Skeletal muscle satellite cell (primary cell): ENCODE measurements around the gene PCAT7. TPM values are rescaled to one million over a fixed set of nuclear protein-coding genes. Genes with fewer than 3 reads are reported as not detected.

ENCODE experiments used
- H3K27me3 ChIP-seq: 2 replicates; pipeline ENCODE4 v1.7.0; 2013; ENCODE audit warnings: low read length; ENCODE audit not compliant: control insufficient read depth, insufficient read depth
- H3K36me3 ChIP-seq: 2 replicates; pipeline ENCODE4 v1.7.0; 2013; ENCODE audit warnings: mild to moderate bottlenecking, control low read depth, low read length; ENCODE audit not compliant: insufficient read depth
- H3K4me1 ChIP-seq: 2 replicates; pipeline ENCODE4 v1.7.0; 2013; ENCODE audit warnings: low read length; ENCODE audit not compliant: control insufficient read depth, insufficient read depth
- H3K4me2 ChIP-seq: 2 replicates; pipeline ENCODE4 v1.7.0; 2013; ENCODE audit warnings: mild to moderate bottlenecking, low read length
- H3K4me3 ChIP-seq: 2 replicates; pipeline ENCODE4 v1.7.0; 2013; ENCODE audit warnings: low read length
- H3K9ac ChIP-seq: 2 replicates; pipeline ENCODE4 v1.7.0; 2013; ENCODE audit warnings: mild to moderate bottlenecking, low read depth, low read length, moderate library complexity
- H3K9me3 ChIP-seq: replicated peaks from 2 replicates; pipeline ENCODE4 v1.7.0; 2013; ENCODE audit warnings: mild to moderate bottlenecking, control low read depth, low read length
- small RNA-seq: library from RNA; depleted of rRNA; stranded (forward); fragments of <200 nt; gene quantifications from one replicate; pipeline ENCODE3, GENCODE V24; 2012

Gene PCAT7

DNA sequence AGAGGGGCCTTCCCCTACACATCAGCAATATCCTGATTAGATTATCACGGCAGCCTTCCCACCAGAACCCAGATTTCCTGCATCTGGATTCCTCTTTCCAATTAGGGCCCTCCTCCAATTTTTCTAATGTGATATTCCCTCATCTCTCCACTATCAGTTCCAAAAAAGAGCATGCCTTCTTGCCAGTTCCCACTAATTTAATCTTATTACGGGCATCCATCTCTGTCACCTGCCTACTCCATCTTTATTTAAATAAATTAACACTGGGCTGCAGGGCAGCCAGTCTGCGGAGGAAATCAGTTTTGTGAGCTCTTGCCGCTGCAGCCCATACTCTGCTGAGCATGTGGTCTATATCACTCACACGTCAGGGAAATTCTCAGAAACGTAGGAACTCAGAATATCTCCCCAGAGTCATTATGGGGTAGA, 55.3 kb downstream of the PCAT7 start:
- no peak overlapping the region for H3K9ac ChIP-seq
- H3K4me1 ChIP-seq = no peaks in the 10 kb centered on the region
- H3K9me3 ChIP-seq = no peaks in the 10 kb centered on the region
- no peak overlapping the region for H3K4me2 ChIP-seq
- peaks cover 44% of the 10 kb centered on the region for H3K27me3 ChIP-seq
- H3K36me3 ChIP-seq = no peaks in the 10 kb centered on the region
- no peak overlapping the region for H3K4me3 ChIP-seq

DNA sequence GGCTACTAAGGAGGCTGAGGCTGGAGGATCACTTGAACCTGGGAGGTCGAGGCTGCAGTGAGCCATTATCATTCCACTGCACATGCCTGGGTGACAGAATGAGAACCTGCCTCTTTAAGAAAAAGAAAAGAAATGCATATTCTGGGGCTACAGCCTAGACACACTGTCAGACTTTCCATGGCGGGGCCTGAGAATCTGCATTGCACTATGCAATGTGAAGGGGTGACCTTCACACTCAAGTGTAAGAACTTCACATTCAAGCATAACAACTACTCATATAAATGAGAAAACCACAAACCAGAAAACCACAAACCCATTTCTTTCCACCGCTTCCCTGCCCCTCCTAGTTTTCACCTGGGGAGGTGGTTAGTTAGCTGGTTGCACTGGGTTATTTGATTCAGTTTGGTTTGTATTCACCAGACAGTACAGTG, 56.8 kb downstream of the PCAT7 start:
- Histone ChIP-seq H3K36me3 (no peaks in the 10 kb centered on the region), H3K9ac (no peak overlapping the region), H3K27me3 (peaks cover 31% of the 10 kb centered on the region), H3K9me3 (no peaks in the 10 kb centered on the region), H3K4me2 (no peak overlapping the region), H3K4me3 (no peak overlapping the region), H3K4me1 (no peaks in the 10 kb centered on the region)

DNA sequence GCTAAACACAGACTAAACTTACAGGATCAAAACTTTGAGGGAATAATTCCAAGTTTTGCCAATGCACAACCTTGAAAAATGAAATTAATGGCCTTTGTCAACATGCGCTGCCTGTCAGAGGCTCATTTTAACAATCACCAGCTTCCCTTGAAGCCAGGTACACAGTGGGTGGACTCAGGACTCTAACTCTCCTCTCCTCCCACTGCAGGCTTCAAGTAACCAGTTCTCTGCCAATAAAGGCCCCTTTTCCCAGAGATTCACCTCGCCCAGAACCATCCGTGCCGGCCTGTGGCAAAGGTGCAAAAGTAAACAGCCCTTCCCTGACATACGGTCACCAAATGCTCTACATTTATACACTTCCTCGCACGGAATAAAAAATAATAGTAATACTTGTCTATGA, 57.2 kb downstream of the PCAT7 start:
- no peaks in the 10 kb centered on the region for H3K4me1 ChIP-seq
- no peak overlapping the region for H3K4me2 ChIP-seq
- H3K9ac ChIP-seq = no peak overlapping the region
- no peaks in the 10 kb centered on the region for H3K36me3 ChIP-seq
- H3K27me3 ChIP-seq = peaks cover 27% of the 10 kb centered on the region
- H3K4me3 ChIP-seq = no peak overlapping the region
- H3K9me3 ChIP-seq = no peaks in the 10 kb centered on the region

DNA sequence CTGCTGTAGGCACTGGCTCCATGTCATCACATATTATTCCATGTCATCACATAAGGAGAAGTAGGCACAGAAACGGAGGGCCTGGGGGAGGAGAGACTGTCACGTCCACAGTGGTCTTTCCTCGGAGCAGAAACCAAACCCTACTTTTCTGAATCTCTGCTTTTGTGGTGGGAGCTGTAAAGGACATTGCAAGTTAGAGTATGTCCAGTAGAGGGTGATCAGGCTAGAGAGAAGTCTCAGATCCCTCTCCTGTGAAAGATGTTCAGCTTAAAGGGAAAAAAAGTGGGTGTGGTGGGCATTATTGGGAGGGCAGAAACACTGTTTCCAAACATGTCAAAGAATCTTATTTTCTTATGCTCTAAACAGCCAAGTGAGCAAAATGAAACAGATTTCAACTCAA, 58.1 kb downstream of the PCAT7 start:
- Histone ChIP-seq H3K27me3 (peaks cover 29% of the 10 kb centered on the region), H3K9ac (no peak overlapping the region), H3K4me2 (no peak overlapping the region), H3K36me3 (no peaks in the 10 kb centered on the region), H3K9me3 (no peaks in the 10 kb centered on the region), H3K4me1 (no peaks in the 10 kb centered on the region), H3K4me3 (no peak overlapping the region)

DNA sequence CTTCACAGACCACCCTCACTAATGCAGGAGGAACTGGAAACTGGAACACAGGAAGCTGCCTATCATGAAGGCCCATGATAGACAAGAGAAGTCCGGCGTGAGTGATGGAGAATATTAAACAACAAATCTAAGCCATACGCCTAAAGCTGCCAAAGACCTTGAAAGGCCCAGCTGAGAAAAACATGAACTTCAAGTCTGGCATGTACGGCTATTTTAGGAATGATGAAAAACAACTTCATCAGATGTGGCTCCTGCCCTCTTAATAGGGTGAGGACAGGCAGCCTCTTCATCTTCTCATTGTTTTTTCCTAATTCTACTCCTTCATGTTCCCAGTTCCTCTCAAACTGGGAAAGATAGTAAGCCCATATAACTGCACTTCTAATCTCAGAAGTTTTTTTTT, 64.1 kb downstream of the PCAT7 start:
- Histone ChIP-seq H3K27me3 (peaks cover 29% of the 10 kb centered on the region), H3K9me3 (no peaks in the 10 kb centered on the region), H3K4me2 (no peak overlapping the region), H3K4me1 (no peaks in the 10 kb centered on the region), H3K9ac (no peak overlapping the region), H3K4me3 (no peak overlapping the region), H3K36me3 (no peaks in the 10 kb centered on the region)

Small RNA genes within 50 kb of the gene (small RNA-seq; reads per million reads assigned to genes)
- not detected for gene RNU6-669P
